ENCODE results near the gene PAIP2B. TPM values are rescaled to one million over a fixed set of nuclear protein-coding genes. Genes with fewer than 3 reads are reported as not detected.

Gene PAIP2B, protein sequence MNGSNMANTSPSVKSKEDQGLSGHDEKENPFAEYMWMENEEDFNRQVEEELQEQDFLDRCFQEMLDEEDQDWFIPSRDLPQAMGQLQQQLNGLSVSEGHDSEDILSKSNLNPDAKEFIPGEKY
- under 1 TPM; 0.11 to 0.40 (median 0.20) TPM for total RNA-seq (2021; fragmentation: NEBNext Ultra II Directional; extraction: Animal tissue kit (Norgen Biotek cat#: 25700))
- long read RNA-seq, partial matches to known transcripts, result 0 of 1 reads
- long read RNA-seq, other reads (novel, unspliced or antisense), result 1 of 1 reads

- peaks cover 9% of the 10 kb centered on the region for H3K27me3 Mint-ChIP-seq (ENCODE audit: insufficient read depth)
- H3K36me3 Mint-ChIP-seq (ENCODE audit: low read depth), result no peaks in the 10 kb centered on the region
- peak; percentile 98 for DNase-seq
- H3K27ac Mint-ChIP-seq, result no peak within 1 kb of the TSS
- H3K4me3 Mint-ChIP-seq, result peak within 1 kb of the TSS; percentile 93
- no peak for TF ChIP-seq CTCF (IDR thresholded peaks at IDR 0.05)
- peaks cover 6% of the 10 kb centered on the region for H3K4me1 Mint-ChIP-seq (ENCODE audit: low read depth)
- peaks cover 4% of the 10 kb centered on the region; the same call in 1 of the 2 replicates for H3K9me3 Mint-ChIP-seq
These were observed at the start of gene PAIP2B for GRCh38 chr2:71226965-71227560. Gene PAIP2B (minus strand): TSS chr2:71227103. CDS start chr2:71202589, 24,514 bp downstream.

DNA sequence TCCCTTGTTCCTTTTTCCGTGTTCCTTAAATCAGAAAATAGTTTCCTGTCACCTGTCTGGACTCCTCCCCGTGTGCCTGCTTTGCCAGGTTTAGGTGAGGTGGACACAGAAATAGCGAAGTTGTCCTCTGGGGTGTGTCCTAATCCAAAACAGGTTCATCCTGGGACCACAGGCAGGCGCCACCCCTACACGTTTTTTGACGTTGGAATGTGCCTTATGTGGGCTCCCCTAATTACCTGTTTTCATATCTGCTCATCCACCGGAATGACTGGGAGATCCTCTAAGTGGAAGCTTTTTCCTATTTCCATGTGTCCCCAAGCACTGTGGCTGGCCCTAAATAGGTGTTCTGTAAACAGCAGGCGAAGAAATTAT is 49.0 kb upstream of the PAIP2B start:
- Mint-ChIP-seq H3K4me1 (ENCODE audit: low read depth) (no peaks in the 10 kb centered on the region), H3K27me3 (ENCODE audit: insufficient read depth) (peaks cover 45% of the 10 kb centered on the region), H3K27ac (no peak overlapping the region), H3K4me3 (no peak overlapping the region), H3K36me3 (ENCODE audit: low read depth) (no peaks in the 10 kb centered on the region), H3K9me3 (peaks cover 11% of the 10 kb centered on the region)
- TF ChIP-seq CTCF (IDR thresholded peaks at IDR 0.05), result no peak
- DNase-seq, result no peak

GRCh38 chr2:71269511-71270090 is 42.7 kb upstream of the PAIP2B start:
- DNase-seq, result no peak
- Mint-ChIP-seq H3K4me3 (no peak overlapping the region), H3K36me3 (ENCODE audit: low read depth) (no peaks in the 10 kb centered on the region), H3K27ac (no peak overlapping the region), H3K9me3 (no peaks in the 10 kb centered on the region), H3K4me1 (ENCODE audit: low read depth) (no peaks in the 10 kb centered on the region), H3K27me3 (ENCODE audit: insufficient read depth) (peaks cover 22% of the 10 kb centered on the region)
- no peak for TF ChIP-seq CTCF (IDR thresholded peaks at IDR 0.05)

GRCh38 chr2:71263386-71263785 is 36.5 kb upstream of the PAIP2B start:
- H3K9me3 Mint-ChIP-seq, result no peaks in the 10 kb centered on the region
- H3K4me3 Mint-ChIP-seq, result no peak overlapping the region
- no peak for DNase-seq
- peaks cover 9% of the 10 kb centered on the region for H3K27me3 Mint-ChIP-seq (ENCODE audit: insufficient read depth)
- H3K4me1 Mint-ChIP-seq (ENCODE audit: low read depth), result no peaks in the 10 kb centered on the region
- H3K36me3 Mint-ChIP-seq (ENCODE audit: low read depth), result no peaks in the 10 kb centered on the region
- no peak for TF ChIP-seq CTCF (IDR thresholded peaks at IDR 0.05)
- H3K27ac Mint-ChIP-seq, result no peak overlapping the region

- H3K9me3 Mint-ChIP-seq, result no peaks in the 10 kb centered on the region
- H3K27me3 Mint-ChIP-seq (ENCODE audit: insufficient read depth), result peaks cover 9% of the 10 kb centered on the region
- no peak for DNase-seq
- no peaks in the 10 kb centered on the region for H3K4me1 Mint-ChIP-seq (ENCODE audit: low read depth)
- no peaks in the 10 kb centered on the region for H3K36me3 Mint-ChIP-seq (ENCODE audit: low read depth)
- no peak overlapping the region for H3K4me3 Mint-ChIP-seq
- H3K27ac Mint-ChIP-seq, result no peak overlapping the region
- no peak for TF ChIP-seq CTCF (IDR thresholded peaks at IDR 0.05)
These were observed 34.6 kb upstream of the PAIP2B start for GRCh38 chr2:71261534-71261933.

Data from HFFc6 (cell line).